ENCODE data around the gene S100A6. TPM values are rescaled to one million over a fixed set of nuclear protein-coding genes. Genes with fewer than 3 reads are reported as not detected.
"Not testable (repeated sequence)": the region's sequence is repeated elsewhere in the genome, so short reads cannot be mapped to it uniquely, and the experiment has no call there.

Gene S100A6
- total RNA-seq: 100 to 1,000 TPM; 237 to 385 (median 294) TPM
- polyA plus RNA-seq: 1,000 to 10,000 TPM in 1 of 2 donors, 100 to 1,000 TPM in 1; 630 to 2,261 TPM
- long read RNA-seq, donor 1, transcript S100A6-201 (3 exons, 665 nt): major isoform, 107 of 117 reads
- long read RNA-seq, donor 1, partial matches to known transcripts: 5 of 117 reads
- long read RNA-seq, donor 1, other reads (novel, unspliced or antisense): 3 of 117 reads
- long read RNA-seq, donor 2, transcript S100A6-205 (3 exons, 673 nt): minor isoform, 6 of 199 reads
- long read RNA-seq, donor 2, transcript S100A6-201 (3 exons, 665 nt): major isoform, 179 of 199 reads
- long read RNA-seq, donor 2, partial matches to known transcripts: 6 of 199 reads
- long read RNA-seq, donor 2, other reads (novel, unspliced or antisense): 7 of 199 reads
- long read RNA-seq, donor 3, transcript S100A6-201 (3 exons, 665 nt): major isoform, 15 of 19 reads
- long read RNA-seq, donor 3, partial matches to known transcripts: 1 of 19 reads
- long read RNA-seq, donor 3, other reads (novel, unspliced or antisense): 3 of 19 reads

DNA sequence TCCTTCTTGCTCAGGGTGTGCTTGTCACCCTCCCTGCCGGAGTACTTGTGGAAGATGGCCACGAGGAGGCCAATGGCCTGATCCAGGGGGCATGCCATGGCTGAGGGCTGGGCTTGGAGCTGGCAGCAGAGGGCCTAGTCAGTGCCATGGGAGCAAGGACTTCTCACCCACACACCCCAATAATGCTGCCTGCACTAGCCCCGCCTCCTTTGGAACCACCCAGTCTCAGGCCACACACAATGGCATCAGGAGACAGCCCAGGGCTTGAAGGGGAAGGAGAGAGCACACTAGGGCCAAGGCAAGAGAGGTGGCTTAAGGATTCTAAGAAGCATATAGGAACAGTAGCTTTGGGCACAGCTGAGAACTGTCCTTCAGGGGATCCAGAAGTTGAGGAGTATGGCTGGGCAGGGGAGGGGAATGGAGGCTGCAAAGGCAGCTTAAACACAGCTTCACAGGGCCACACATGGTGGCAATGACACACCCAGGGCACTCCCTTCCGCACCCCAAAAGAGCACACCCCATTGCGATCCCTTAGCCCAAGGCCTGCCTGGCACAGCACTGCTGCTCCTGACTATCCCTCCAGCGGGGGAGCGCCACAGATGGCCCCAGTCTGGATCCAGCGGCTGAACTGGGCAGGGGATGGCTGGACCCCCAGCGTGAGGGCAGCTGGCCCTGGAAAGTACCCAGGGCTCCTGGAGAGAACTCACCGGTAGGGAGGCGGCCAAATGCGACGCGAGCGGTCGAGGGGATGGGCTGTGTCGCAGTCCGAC, at the start of gene S100A6:
S100A6 (minus strand) TSS at position 750 of the 770 bp plus-strand sequence; CDS start at position 98, 652 bp downstream.
- peak within 1 kb of the TSS; percentile 93 to 99 (median 98) for H3K27ac ChIP-seq
- H3K27me3 ChIP-seq: no peaks in the 10 kb centered on the region
- DNase-seq (peak in 1 of 2 donors; percentile 62), ATAC-seq (peak; percentile 30 to 75 (median 64))
- H3K4me3 ChIP-seq: peak within 1 kb of the TSS; percentile 62 to 93 (median 77)
- TF ChIP-seq, protein P1, sequence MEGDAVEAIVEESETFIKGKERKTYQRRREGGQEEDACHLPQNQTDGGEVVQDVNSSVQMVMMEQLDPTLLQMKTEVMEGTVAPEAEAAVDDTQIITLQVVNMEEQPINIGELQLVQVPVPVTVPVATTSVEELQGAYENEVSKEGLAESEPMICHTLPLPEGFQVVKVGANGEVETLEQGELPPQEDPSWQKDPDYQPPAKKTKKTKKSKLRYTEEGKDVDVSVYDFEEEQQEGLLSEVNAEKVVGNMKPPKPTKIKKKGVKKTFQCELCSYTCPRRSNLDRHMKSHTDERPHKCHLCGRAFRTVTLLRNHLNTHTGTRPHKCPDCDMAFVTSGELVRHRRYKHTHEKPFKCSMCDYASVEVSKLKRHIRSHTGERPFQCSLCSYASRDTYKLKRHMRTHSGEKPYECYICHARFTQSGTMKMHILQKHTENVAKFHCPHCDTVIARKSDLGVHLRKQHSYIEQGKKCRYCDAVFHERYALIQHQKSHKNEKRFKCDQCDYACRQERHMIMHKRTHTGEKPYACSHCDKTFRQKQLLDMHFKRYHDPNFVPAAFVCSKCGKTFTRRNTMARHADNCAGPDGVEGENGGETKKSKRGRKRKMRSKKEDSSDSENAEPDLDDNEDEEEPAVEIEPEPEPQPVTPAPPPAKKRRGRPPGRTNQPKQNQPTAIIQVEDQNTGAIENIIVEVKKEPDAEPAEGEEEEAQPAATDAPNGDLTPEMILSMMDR (IDR thresholded peaks at IDR 0.05): no peak
- 21 to 45% methylated on average over 11 to 18 of the region's 18 CpGs for WGBS, 2 donors
- H3K4me1 ChIP-seq: peaks cover 3 to 71% (median 35%) of the 10 kb centered on the region in 9 donors
- peaks cover 0 to 9% (median 0%) of the 10 kb centered on the region in 9 donors for H3K36me3 ChIP-seq
- intact Hi-C loops (cut with DNase I): loop anchor here in 2 of 10 donors (2.0 to 10.0 kb wide), 2 partner anchors 31 to 79 kb away; partner anchors contain the start of genes S100A14 (in 1 of the 2) and S100A16 (in 1 of the 2)
- H3K9me3 ChIP-seq: no peaks in the 10 kb centered on the region

GRCh38 chr1:153585006-153585405, 49.2 kb upstream of the S100A6 start:
- intact Hi-C loops (cut with DNase I): loop anchor here in 1 of 10 donors (5.0 kb wide), 1 partner anchor 218 kb away; no protein-coding TSS in a partner anchor
- Histone ChIP-seq H3K36me3 (no peaks in the 10 kb centered on the region), H3K4me3 (no peak overlapping the region), H3K9me3 (no peaks in the 10 kb centered on the region), H3K27me3 (no peaks in the 10 kb centered on the region), H3K27ac (no peak overlapping the region), H3K4me1 (peaks cover 0 to 9% (median 0%) of the 10 kb centered on the region in 9 donors)
- TF ChIP-seq, protein P1 (IDR thresholded peaks at IDR 0.05): no peak
- DNase-seq: no peak
- no peak for ATAC-seq
- WGBS, 2 donors: 83 to 84% methylated on average over 1 of the region's 1 CpG

DNA sequence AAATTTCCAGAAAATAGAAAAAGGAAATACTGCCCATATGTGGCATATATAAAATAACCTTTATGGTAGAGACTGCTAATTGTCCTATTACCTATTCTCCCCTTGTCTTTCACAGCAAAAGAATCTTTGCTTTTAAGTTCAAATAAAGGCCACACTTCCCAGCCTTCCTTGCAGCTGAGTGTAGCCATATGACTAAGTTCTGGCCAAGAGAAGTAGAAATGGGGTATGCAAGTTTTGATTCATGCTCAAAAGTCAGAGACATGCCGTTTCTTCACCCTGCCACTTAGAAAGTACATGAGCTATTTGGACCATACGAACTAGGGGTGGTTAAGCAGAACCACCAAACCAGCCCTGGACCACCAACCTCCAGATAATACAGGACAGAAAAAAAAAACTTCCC, 48.2 kb upstream of the S100A6 start:
- DNase-seq (no peak), ATAC-seq (no peak)
- no peaks in the 10 kb centered on the region for H3K36me3 ChIP-seq
- intact Hi-C loops (cut with DNase I): no loop called here
- TF ChIP-seq, protein P1 (IDR thresholded peaks at IDR 0.05): no peak
- no peaks in the 10 kb centered on the region for H3K27me3 ChIP-seq
- WGBS, 2 donors: 86 to 93% methylated on average over 2 of the region's 2 CpGs
- no peak overlapping the region for H3K4me3 ChIP-seq
- no peaks in the 10 kb centered on the region for H3K9me3 ChIP-seq
- H3K27ac ChIP-seq: no peak overlapping the region
- peaks cover 0 to 9% (median 0%) of the 10 kb centered on the region in 9 donors for H3K4me1 ChIP-seq

DNA sequence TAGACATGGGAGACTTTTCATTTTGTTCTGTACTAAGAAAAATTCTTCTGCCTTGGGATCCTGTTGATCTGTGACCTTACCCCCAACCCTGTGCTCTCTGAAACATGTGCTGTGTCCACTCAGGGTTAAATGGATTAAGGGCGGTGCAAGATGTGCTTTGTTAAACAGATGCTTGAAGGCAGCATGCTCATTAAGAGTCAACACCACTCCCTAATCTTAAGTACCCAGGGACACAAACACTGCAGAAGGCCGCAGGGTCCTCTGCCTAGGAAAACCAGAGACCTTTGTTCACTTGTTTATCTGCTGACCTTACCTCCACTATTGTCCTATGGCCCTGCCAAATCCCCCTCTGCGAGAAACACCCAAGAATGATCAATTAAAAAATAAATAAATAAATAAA, 47.7 kb upstream of the S100A6 start:
- 91 to 93% methylated on average over 2 to 3 of the region's 3 CpGs for WGBS, 2 donors
- DNase-seq; H3K4me1 ChIP-seq; intact Hi-C loops (cut with DNase I); H3K27me3 ChIP-seq; H3K4me3 ChIP-seq; H3K27ac ChIP-seq; ATAC-seq; H3K9me3 ChIP-seq; H3K36me3 ChIP-seq: not testable (repeated sequence)

GRCh38 chr1:153582836-153583235, 47.0 kb upstream of the S100A6 start:
- 91 to 96% methylated on average over 32 to 34 of the region's 34 CpGs for WGBS, 2 donors
- H3K36me3 ChIP-seq; H3K9me3 ChIP-seq; H3K27ac ChIP-seq; H3K4me1 ChIP-seq; DNase-seq; ATAC-seq; intact Hi-C loops (cut with DNase I); H3K4me3 ChIP-seq; H3K27me3 ChIP-seq: not testable (repeated sequence)

All from heart right ventricle (tissue), 16 donors.